GM23248 (cell line): ENCODE measurements around the gene SPTAN1. TPM values are rescaled to one million over a fixed set of nuclear protein-coding genes. Genes with fewer than 3 reads are reported as not detected.

Experiments
- DNase-seq: peaks from one replicate; pipeline ENCODE4 v3.0.0-alpha.2; 2015
- H2AFZ ChIP-seq: fragments of 200-600 bp; sonication (generic); 2 replicates; pipeline ENCODE4 v1.6.1; 2016; ENCODE audit warnings: antibody characterized with exemption
- H3F3A ChIP-seq: fragments of 200-600 bp; sonication (generic); 2 replicates; pipeline ENCODE4 v1.6.1; 2016; ENCODE audit warnings: mild to moderate bottlenecking, antibody characterized with exemption, mixed run types; ENCODE audit not compliant: insufficient read depth
- H3K27ac ChIP-seq: fragments of 200-600 bp; sonication (generic); 2 replicates; pipeline ENCODE4 v1.5.1; 2016; ENCODE audit warnings: mild to moderate bottlenecking
- H3K27me3 ChIP-seq: fragments of 200-600 bp; sonication (generic); replicated peaks from 2 replicates; pipeline ENCODE4 v1.6.1; 2016; ENCODE audit warnings: mild to moderate bottlenecking; ENCODE audit not compliant: insufficient read depth
- H3K36me3 ChIP-seq: fragments of 200-600 bp; sonication (generic); 2 replicates; pipeline ENCODE4 v1.6.1; 2016; ENCODE audit warnings: low read depth, mild to moderate bottlenecking
- H3K4me1 ChIP-seq: fragments of 200-600 bp; sonication (generic); 2 replicates; pipeline ENCODE4 v1.6.1; 2016; ENCODE audit warnings: mild to moderate bottlenecking; ENCODE audit not compliant: insufficient read depth
- H3K4me2 ChIP-seq: fragments of 200-600 bp; sonication (generic); one replicate; pipeline ENCODE4 v1.6.1; 2016; ENCODE audit warnings: mild to moderate bottlenecking; ENCODE audit not compliant: unreplicated experiment
- H3K4me3 ChIP-seq: fragments of 200-600 bp; sonication (generic); 2 replicates; pipeline ENCODE4 v1.5.1; 2016; ENCODE audit warnings: mild to moderate bottlenecking
- H3K79me2 ChIP-seq: fragments of 200-600 bp; sonication (generic); 2 replicates; pipeline ENCODE4 v1.6.1; 2016; ENCODE audit warnings: mild to moderate bottlenecking; ENCODE audit not compliant: insufficient read depth
- H3K9ac ChIP-seq: fragments of 200-600 bp; sonication (generic); 2 replicates; pipeline ENCODE4 v1.6.1; 2016; ENCODE audit warnings: mild to moderate bottlenecking
- H3K9me2 ChIP-seq: fragments of 200-600 bp; sonication (generic); 2 replicates; pipeline ENCODE4 v1.6.1; 2016; ENCODE audit warnings: mixed run types, mild to moderate bottlenecking, moderate library complexity; ENCODE audit not compliant: insufficient read depth
- H3K9me3 ChIP-seq: fragments of 200-600 bp; sonication (generic); one replicate; pipeline ENCODE4 v1.6.1; 2017; ENCODE audit warnings: low read depth
- H4K20me1 ChIP-seq: fragments of 200-600 bp; sonication (generic); 2 replicates; pipeline ENCODE4 v1.6.0; 2016; ENCODE audit not compliant: insufficient read depth
- EZH2 ChIP-seq: fragments of 200-600 bp; sonication (generic); IDR thresholded peaks from 2 replicates; pipeline ENCODE4 v1.6.1; 2018; ENCODE audit warnings: antibody characterized with exemption, mild to moderate bottlenecking; ENCODE audit not compliant: insufficient read depth, poor library complexity, severe bottlenecking
- EZH2phosphoT487 ChIP-seq: fragments of 200-600 bp; sonication (generic); IDR thresholded peaks from 2 replicates; pipeline ENCODE4 v1.6.1; 2018; ENCODE audit warnings: antibody characterized with exemption, moderate library complexity, mild to moderate bottlenecking, low read depth; ENCODE audit not compliant: insufficient read depth
- WGBS, 2 experiments: methylation state at CpG; one replicate each; pipeline ENCODE4 v1.1.6; 2015 to 2017; ENCODE audit warnings: low lambda C conversion rate in 2 of 2, low coverage in 1 of 2; ENCODE audit errors: missing lambda C conversion rate in 2 of 2; 5-methylcytosine and 5-hydroxymethylcytosine counted together
- in situ Hi-C: fragments of 300-500 bp; cut with MboI; formaldehyde crosslinking; loops from 2 replicates; pipeline ENCODE4 v1.15.0; 2020
- polyA plus RNA-seq: library from polyadenylated mRNA; unstranded; fragments of >200 nt; fragmentation: Nextera tagmentation; extraction: Ambion mirVana; gene quantifications from 2 replicates; pipeline ENCODE4 v1.2.1, GENCODE V29; 2016
- total RNA-seq: library from RNA; depleted of rRNA; stranded (reverse); fragments of >200 nt; shearing (Covaris generic); gene quantifications from 2 replicates; pipeline ENCODE4 v1.2.3, GENCODE V29; 2014

Gene SPTAN1
- total and polyA plus RNA-seq, 2 experiments from 2014 or later = 144 to 275 TPM

GRCh38 chr9:128532581-128532980, 19.8 kb upstream of the SPTAN1 start:
- Histone ChIP-seq H3K27ac (no peak overlapping the region), H4K20me1 (no peaks in the 10 kb centered on the region), H3K4me3 (no peak overlapping the region), H3K9ac (no peak overlapping the region), H3K36me3 (peaks cover 27% of the 10 kb centered on the region; the same call in 1 of the 2 replicates), H3K79me2 (no peaks in the 10 kb centered on the region), H3F3A (no peaks in the 10 kb centered on the region), H3K9me2 (no peaks in the 10 kb centered on the region), H3K27me3 (no peaks in the 10 kb centered on the region), H3K4me2 (no peak overlapping the region), H2AFZ (no peak overlapping the region), H3K4me1 (no peaks in the 10 kb centered on the region), H3K9me3 (no peaks in the 10 kb centered on the region)
- in situ Hi-C loops = no loop called here
- WGBS, 2 experiments = 96% methylated on average over 4 of the region's 4 CpGs
- no peak for DNase-seq
- TF ChIP-seq EZH2phosphoT487 = no peak

- H3K9ac ChIP-seq = no peak overlapping the region
- H3K27me3 ChIP-seq = no peaks in the 10 kb centered on the region
- TF ChIP-seq EZH2 (no peak), EZH2phosphoT487 (no peak)
- no peak for DNase-seq
- 68% methylated on average over 3 of the region's 3 CpGs for WGBS, 2 experiments
- no peak overlapping the region for H3K4me2 ChIP-seq
- H3K4me1 ChIP-seq = no peaks in the 10 kb centered on the region
- no peaks in the 10 kb centered on the region for H3K79me2 ChIP-seq
- no peak overlapping the region for H2AFZ ChIP-seq
- peaks cover 49% of the 10 kb centered on the region for H3K36me3 ChIP-seq
- H3K9me3 ChIP-seq = no peaks in the 10 kb centered on the region
- in situ Hi-C loops = no loop called here
- no peaks in the 10 kb centered on the region for H3F3A ChIP-seq
- no peaks in the 10 kb centered on the region for H4K20me1 ChIP-seq
- no peaks in the 10 kb centered on the region for H3K9me2 ChIP-seq
- no peak overlapping the region for H3K27ac ChIP-seq
- no peak overlapping the region for H3K4me3 ChIP-seq
Observed at GRCh38 chr9:128540634-128541360, 11.6 kb upstream of the SPTAN1 start.

GRCh38 chr9:128546504-128546903, 5.9 kb upstream of the SPTAN1 start:
- Histone ChIP-seq H4K20me1 (no peaks in the 10 kb centered on the region), H3K79me2 (no peaks in the 10 kb centered on the region), H3K9me3 (no peaks in the 10 kb centered on the region), H3K27me3 (no peaks in the 10 kb centered on the region), H3K4me2 (no peak overlapping the region), H3K4me3 (no peak overlapping the region), H3F3A (peaks cover 31% of the 10 kb centered on the region), H3K27ac (no peak overlapping the region), H3K9me2 (no peaks in the 10 kb centered on the region), H3K4me1 (peaks cover 25% of the 10 kb centered on the region), H2AFZ (no peak overlapping the region), H3K9ac (no peak overlapping the region), H3K36me3 (peaks cover 9% of the 10 kb centered on the region; the same call in 1 of the 2 replicates)
- no peak for DNase-seq
- in situ Hi-C loops = no loop called here
- TF ChIP-seq EZH2phosphoT487 (no peak), EZH2 (no peak)
- 79 to 82% methylated on average over 3 of the region's 3 CpGs for WGBS, 2 experiments

- H3K4me1 ChIP-seq = peaks cover 28% of the 10 kb centered on the region
- no peak overlapping the region for H2AFZ ChIP-seq
- H3K36me3 ChIP-seq = no peaks in the 10 kb centered on the region
- H3K9me3 ChIP-seq = no peaks in the 10 kb centered on the region
- H3K9ac ChIP-seq = no peak overlapping the region
- in situ Hi-C loops = no loop called here
- no peak overlapping the region for H3K4me2 ChIP-seq
- no peak overlapping the region for H3K4me3 ChIP-seq
- H3K27me3 ChIP-seq = no peaks in the 10 kb centered on the region
- TF ChIP-seq EZH2 (no peak), EZH2phosphoT487 (no peak)
- H4K20me1 ChIP-seq = no peaks in the 10 kb centered on the region
- WGBS, 2 experiments = 89 to 91% methylated on average over 7 of the region's 7 CpGs
- H3K27ac ChIP-seq = peak overlapping the region; percentile 93
- no peaks in the 10 kb centered on the region for H3K9me2 ChIP-seq
- peaks cover 14% of the 10 kb centered on the region for H3K79me2 ChIP-seq
- no peak for DNase-seq
- H3F3A ChIP-seq = peaks cover 43% of the 10 kb centered on the region
Observed at GRCh38 chr9:128548876-128549275, 3.5 kb upstream of the SPTAN1 start.

DNA sequence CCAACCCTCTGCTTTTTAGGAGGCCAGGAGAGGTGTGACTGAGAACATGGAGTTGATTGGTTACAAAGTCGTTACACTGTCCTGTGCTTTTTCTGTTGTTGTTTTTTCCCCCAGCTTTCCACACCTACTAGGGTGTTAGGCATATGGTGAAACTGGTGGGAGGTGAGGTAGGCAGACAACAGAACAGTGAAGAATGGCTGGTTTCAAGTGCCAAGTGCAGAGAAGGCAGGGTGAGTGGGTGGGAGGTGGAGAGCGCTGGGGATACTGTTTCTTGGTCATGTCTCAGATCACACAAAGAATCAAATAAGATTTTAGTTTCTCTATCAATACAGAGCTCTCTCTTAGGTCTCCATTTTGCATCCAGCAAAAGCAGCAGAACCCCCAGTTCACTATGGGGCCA, 2.2 kb upstream of the SPTAN1 start:
- DNase-seq = peak; percentile 30
- TF ChIP-seq EZH2 (no peak), EZH2phosphoT487 (no peak)
- H3K79me2 ChIP-seq = peaks cover 28% of the 10 kb centered on the region
- no peaks in the 10 kb centered on the region for H3K36me3 ChIP-seq
- H4K20me1 ChIP-seq = peaks cover 3% of the 10 kb centered on the region; the same call in 1 of the 2 replicates
- WGBS, 2 experiments = 11 to 17% methylated on average over 2 of the region's 2 CpGs
- no peaks in the 10 kb centered on the region for H3K9me2 ChIP-seq
- H2AFZ ChIP-seq = peak overlapping the region; percentile 70
- no peaks in the 10 kb centered on the region for H3K9me3 ChIP-seq
- in situ Hi-C loops = no loop called here
- peak overlapping the region; percentile 79 for H3K4me3 ChIP-seq
- peak overlapping the region; percentile 99 for H3K4me2 ChIP-seq
- peaks cover 40% of the 10 kb centered on the region for H3K4me1 ChIP-seq
- H3K27me3 ChIP-seq = no peaks in the 10 kb centered on the region
- H3K27ac ChIP-seq = peak overlapping the region; percentile 93
- peaks cover 57% of the 10 kb centered on the region for H3F3A ChIP-seq
- peak overlapping the region; percentile 94 for H3K9ac ChIP-seq
